ENCODE results near the gene MED14. TPM values are rescaled to one million over a fixed set of nuclear protein-coding genes. Genes with fewer than 3 reads are reported as not detected.
A peak's percentile ranks its signal among the peaks of the same experiment; 100 is the strongest.

MED14 gene
- total and polyA plus RNA-seq, 2 of the 13 experiments (the other 11 are each of a cell fraction or from before 2014, with no cell fraction given): 10.2 to 16.3 TPM

GRCh38 chrX:40644176-40644575 is 91.2 kb downstream of the MED14 start:
- TF ChIP-seq GLI4 (CRISPR knock-in tag; IDR thresholded peaks at IDR 0.05; ENCODE audit: borderline replicate concordance) (no peak), ZNF557 (CRISPR knock-in tag; IDR thresholded peaks at IDR 0.05) (no peak), ZNF589 (CRISPR knock-in tag; conservative IDR thresholded peaks at IDR 0.05) (no peak), THAP9 (CRISPR knock-in tag; IDR thresholded peaks at IDR 0.05; ENCODE audit: borderline replicate concordance) (no peak), ZNF337 (CRISPR knock-in tag; IDR thresholded peaks at IDR 0.05; ENCODE audit: borderline replicate concordance, low read depth) (no peak), RNF2 (conservative IDR thresholded peaks at IDR 0.05; ENCODE audit: low read depth) (no peak), KLF11 (CRISPR knock-in tag; IDR thresholded peaks at IDR 0.05) (no peak)
- Histone ChIP-seq H3K4me2 (ENCODE audit: low read depth, low read length) (peak overlapping the region; percentile 52; the same call in 1 of the 2 replicates), H2AFZ (ENCODE audit: low read length) (no peak overlapping the region), H3K9me3 (ENCODE audit: low read length) (no peaks in the 10 kb centered on the region), H4K20me1 (ENCODE audit: insufficient read depth, low read length) (no peaks in the 10 kb centered on the region), H3K27me3 (ENCODE audit: control insufficient read depth in 1 of 2, insufficient read depth in 2 of 2, low read length in 2 of 2) (no peaks in the 10 kb centered on the region), H3K4me3 (replicated peaks in 1 of 3; ENCODE audit: insufficient read depth in 1 of 3, low read depth in 2 of 3, low read length in 3 of 3) (no peak overlapping the region), H3K4me1 (ENCODE audit: insufficient read depth, low read length) (peaks cover 11% of the 10 kb centered on the region), H3K27ac (ENCODE audit: extremely low read length, insufficient read depth, low read length) (no peak overlapping the region), H3K36me3 (replicated peaks in 1 of 2; ENCODE audit: control insufficient read depth in 1 of 2, insufficient read depth in 2 of 2, low read length in 2 of 2) (0 out of 5 replicates have a peak, but pooled peaks cover 0 to 6% of the 10 kb centered on the region in 2 experiments), H3K79me2 (ENCODE audit: insufficient read depth, low read length) (peaks cover 24% of the 10 kb centered on the region), H3K9ac (ENCODE audit: insufficient read depth, low read depth, low read length) (no peak overlapping the region)
- DNase-seq (ENCODE audit: low spot score): no peak
- CTCF ChIA-PET (ENCODE audit: low intra/inter-chr PET ratio, low total read pairs): no interaction called here
- no TSS peak for BruUV-seq (replicated peaks)
- no peak for ATAC-seq
- POLR2A ChIA-PET: no interaction called here
- 86% methylated on average over 5 of the region's 5 CpGs for WGBS (ENCODE audit: low lambda C conversion rate)
- in situ Hi-C loops (cut with HindIII; ENCODE audit: extremely low pct_ligation_motif_present, low pct_unique_long_range_greater_than_20kb) (no loop called here), intact Hi-C loops (cut with micrococcal nuclease; ENCODE audit: unreplicated experiment) (loop anchor here (10.0 kb wide), 2 partner anchors 59 to 99 kb away; partner anchors contain the start of gene ATP6AP2)
- FAIRE-seq: no peak

All from HepG2 (cell line).